IMR-90 (cell line): ENCODE measurements around the gene SOX4. TPM values are rescaled to one million over a fixed set of nuclear protein-coding genes. Genes with fewer than 3 reads are reported as not detected.

Experiments
- ATAC-seq: fragments of 200-7000 bp; cut with Tn5 transposase; 2 replicates; pipeline ENCODE4 v1.9.1; 2020; ENCODE audit warnings: low read depth, mild to moderate bottlenecking, moderate library complexity
- BruUV-seq: library from RNA; stranded (reverse); fragments of 400-500 nt; replicated peaks from 2 replicates; lab custom pipeline; 2021; lab: Mats Ljungman, UMichigan
- CTCF ChIA-PET: fragments of 300-600 bp; formaldehyde crosslinking; extraction: SDS; loops from one replicate; lab custom pipeline; 2021; ENCODE audit warnings: antibody characterized with exemption; lab: Yijun Ruan, JAX
- POLR2A ChIA-PET: fragments of 300-600 bp; sonication (Branson Sonifier 250); formaldehyde crosslinking; loops from one replicate; lab custom pipeline; 2022; ENCODE audit warnings: antibody characterized with exemption; ENCODE audit not compliant: unreplicated experiment; lab: Charles Lee
- DNase-seq: peaks from one replicate; pipeline ENCODE4 v3.0.0; 2013
- H2AFZ ChIP-seq: replicated peaks from 2 replicates; pipeline ENCODE3; 2013; ENCODE audit warnings: low read length, mild to moderate bottlenecking; ENCODE audit not compliant: poor library complexity
- H2AK5ac ChIP-seq: 2 replicates; pipeline ENCODE4 v1.6.1; 2013; ENCODE audit warnings: low read depth, low read length, inconsistent platforms
- H2AK9ac ChIP-seq: replicated peaks from 2 replicates; pipeline ENCODE3; 2013; ENCODE audit warnings: mild to moderate bottlenecking, low read depth, low read length, moderate library complexity; ENCODE audit not compliant: poor library complexity
- H2BK120ac ChIP-seq: 2 replicates; pipeline ENCODE4 v1.6.1; 2013; ENCODE audit warnings: low read depth, low read length, inconsistent platforms
- H2BK15ac ChIP-seq: 3 replicates; pipeline ENCODE4 v1.6.1; 2013; ENCODE audit warnings: low read depth, low read length, inconsistent platforms
- H2BK20ac ChIP-seq: 2 replicates; pipeline ENCODE4 v1.6.1; 2013; ENCODE audit warnings: low read depth, mild to moderate bottlenecking, inconsistent platforms, low read length, moderate library complexity
- H2BK5ac ChIP-seq: 2 replicates; pipeline ENCODE4 v1.6.1; 2013; ENCODE audit warnings: mild to moderate bottlenecking, low read depth, low read length, inconsistent platforms; ENCODE audit not compliant: poor library complexity, severe bottlenecking
- H3K14ac ChIP-seq: replicated peaks from 2 replicates; pipeline ENCODE4 v1.6.1; 2013; ENCODE audit warnings: low read depth, low read length, inconsistent platforms
- H3K18ac ChIP-seq: 2 replicates; pipeline ENCODE4 v1.6.1; 2013; ENCODE audit warnings: low read depth, low read length, control low read depth
- H3K23ac ChIP-seq: 2 replicates; pipeline ENCODE4 v1.6.1; 2013; ENCODE audit warnings: low read depth, low read length, inconsistent platforms
- H3K27ac ChIP-seq: 2 replicates; pipeline ENCODE4 v1.5.1; 2013; ENCODE audit warnings: mild to moderate bottlenecking, control low read depth, low read length; ENCODE audit not compliant: insufficient read depth
- H3K27me3 ChIP-seq: 2 replicates; pipeline ENCODE4 v1.6.1; 2013; ENCODE audit warnings: low read length; ENCODE audit not compliant: control insufficient read depth, insufficient read depth
- H3K36me3 ChIP-seq: 2 replicates; pipeline ENCODE4 v1.6.1; 2013; ENCODE audit warnings: low read length, mixed read lengths; ENCODE audit not compliant: control insufficient read depth, insufficient read depth
- H3K4ac ChIP-seq: 2 replicates; pipeline ENCODE4 v1.6.1; 2013; ENCODE audit warnings: low read depth, low read length, inconsistent platforms
- H3K4me1 ChIP-seq: 2 replicates; pipeline ENCODE4 v1.6.1; 2013; ENCODE audit warnings: low read length, mixed read lengths; ENCODE audit not compliant: control insufficient read depth, insufficient read depth
- H3K4me2 ChIP-seq: 2 replicates; pipeline ENCODE4 v1.6.1; 2013; ENCODE audit warnings: low read depth, mild to moderate bottlenecking, control low read depth, low read length, moderate library complexity
- H3K4me3 ChIP-seq: 2 replicates; pipeline ENCODE4 v1.5.1; 2013; ENCODE audit warnings: low read depth, mild to moderate bottlenecking, control low read depth, low read length, moderate library complexity; ENCODE audit not compliant: insufficient read depth
- H3K56ac ChIP-seq: 2 replicates; pipeline ENCODE4 v1.6.1; 2013; ENCODE audit warnings: low read length, inconsistent platforms; ENCODE audit not compliant: insufficient read depth; ENCODE audit errors: extremely low read depth
- H3K79me1 ChIP-seq, 2 experiments: 2 replicates each; pipeline ENCODE4 v1.6.1; 2013; ENCODE audit warnings: low read length in 2 of 2, inconsistent platforms in 1 of 2, low read depth in 1 of 2
- H3K9ac ChIP-seq: 2 replicates; pipeline ENCODE4 v1.6.1; 2013; ENCODE audit warnings: low read depth, low read length, control low read depth
- H3K9me1 ChIP-seq: 2 replicates; pipeline ENCODE4 v1.6.1; 2013; ENCODE audit warnings: low read length, inconsistent platforms; ENCODE audit not compliant: insufficient read depth
- H3K9me3 ChIP-seq: 2 replicates; pipeline ENCODE4 v1.6.1; 2013; ENCODE audit warnings: low read length; ENCODE audit not compliant: control insufficient read depth, insufficient read depth
- H4K20me1 ChIP-seq: 2 replicates; pipeline ENCODE4 v1.6.1; 2013; ENCODE audit warnings: low read length, inconsistent platforms; ENCODE audit not compliant: insufficient read depth
- H4K5ac ChIP-seq: 2 replicates; pipeline ENCODE4 v1.6.1; 2013; ENCODE audit warnings: mild to moderate bottlenecking, low read depth, low read length, control low read depth
- H4K8ac ChIP-seq, 2 experiments: 2 replicates each; pipeline ENCODE4 v1.6.1; 2013; ENCODE audit warnings: low read depth in 2 of 2, low read length in 2 of 2, control low read depth in 1 of 2, inconsistent platforms in 1 of 2
- H4K91ac ChIP-seq: 2 replicates; pipeline ENCODE4 v1.6.1; 2013; ENCODE audit warnings: low read depth, low read length, inconsistent platforms; ENCODE audit not compliant: insufficient read depth
- FOS ChIP-seq: fragments of 150-350 bp; IDR thresholded peaks from 2 replicates; pipeline ENCODE4 v1.6.1; 2016; ENCODE audit warnings: low read depth, low read length
- MAFK ChIP-seq: IDR thresholded peaks from 2 replicates; pipeline ENCODE4 v1.6.1; 2012; ENCODE audit warnings: low read depth, low read length, improper control_type of control experiment
- WGBS, 2 experiments: methylation state at CpG; one replicate each; pipeline versions ENCODE4 v1.1.5 to v1.1.7; 2013; ENCODE audit warnings: missing lambda C conversion rate in 2 of 2; ENCODE audit not compliant: insufficient read length in 1 of 2; ENCODE audit errors: extremely low coverage in 2 of 2; 5-methylcytosine and 5-hydroxymethylcytosine counted together
- dilution Hi-C: fragments of 300-500 bp; cut with HindIII; formaldehyde crosslinking; loops from one replicate; pipeline ENCODE4 v1.14.3; 2018; ENCODE audit warnings: low sequenced_read_pairs; ENCODE audit not compliant: unreplicated experiment
- in situ Hi-C: fragments of 300-500 bp; cut with MboI; formaldehyde crosslinking; loops from 3 replicates; pipeline ENCODE4 v1.14.3; 2019; ENCODE audit warnings: low sequenced_read_pairs, inconsistent platforms, mixed read lengths
- intact Hi-C: fragments of 100-400 bp; cut with micrococcal nuclease; formaldehyde crosslinking; loops from 2 replicates; pipeline ENCODE4 v1.10.0; 2022
- polyA plus RNA-seq, 3 experiments: library from polyadenylated mRNA; depleted of rRNA; stranded (reverse); fragments of >200 nt; gene quantifications; 2 replicates each; pipeline ENCODE4 v1.2.3, GENCODE V29; 2012; ENCODE audit warnings: low replicate concordance in 1 of 3
- total RNA-seq: library from RNA; depleted of rRNA; stranded (reverse); fragments of >200 nt; gene quantifications from 2 replicates; pipeline ENCODE4 v1.2.3, GENCODE V29; 2012

The SOX4 gene
- total and polyA plus RNA-seq, 2 of the 4 experiments (the other 2 are of a cell fraction): 4.7 to 4.8 TPM

GRCh38 chr6:21615504-21615903 lies 22.0 kb downstream of the SOX4 start:
- H3K18ac ChIP-seq: no peak overlapping the region
- peak overlapping the region in 1 of 2 experiments; percentile 61; a peak in 2 of 4 replicates for H4K8ac ChIP-seq
- H4K20me1 ChIP-seq: no peaks in the 10 kb centered on the region
- in situ Hi-C loops (no loop called here), dilution Hi-C loops (no loop called here), intact Hi-C loops (no loop called here)
- H2AK5ac ChIP-seq: no peak overlapping the region; the same call in 1 of the 2 replicates
- 0 out of 2 replicates have a peak overlapping the region, but pooled peaks have one; percentile 52 for H3K14ac ChIP-seq
- POLR2A ChIA-PET: no interaction called here
- H3K4me3 ChIP-seq: no peak overlapping the region
- no peaks in the 10 kb centered on the region for H3K36me3 ChIP-seq
- H2BK20ac ChIP-seq: no peak overlapping the region
- CTCF ChIA-PET: no interaction called here
- no peak overlapping the region for H2AK9ac ChIP-seq
- H4K5ac ChIP-seq: no peak overlapping the region
- no peak overlapping the region for H4K91ac ChIP-seq
- no peaks in the 10 kb centered on the region for H3K79me1 ChIP-seq
- H3K9me1 ChIP-seq: no peaks in the 10 kb centered on the region; the same call in 1 of the 2 replicates
- H3K23ac ChIP-seq: no peak overlapping the region
- no peak overlapping the region for H3K27ac ChIP-seq
- WGBS, 2 experiments: no CpG with 5 or more reads among the region's 3 CpGs
- no peak overlapping the region for H3K4me2 ChIP-seq
- H2BK15ac ChIP-seq: no peak overlapping the region
- H3K27me3 ChIP-seq: no peaks in the 10 kb centered on the region
- H2BK5ac ChIP-seq: no peak overlapping the region
- no peaks in the 10 kb centered on the region for H3K4me1 ChIP-seq
- peak; percentile 49 for DNase-seq
- ATAC-seq: no peak
- H3K9ac ChIP-seq: no peak overlapping the region
- no peak overlapping the region for H2BK120ac ChIP-seq
- no TSS peak for BruUV-seq
- no peaks in the 10 kb centered on the region for H3K9me3 ChIP-seq
- TF ChIP-seq FOS (peak; percentile 47; the same call in 1 of the 2 replicates), MAFK (no peak)
- no peak overlapping the region for H2AFZ ChIP-seq
- H3K4ac ChIP-seq: no peak overlapping the region
- no peak overlapping the region for H3K56ac ChIP-seq
